OCI-LY1 (cell line): Measurements from ENCODE around the gene PITPNM1.

Experiments used
- EZH2 ChIP-seq: fragments of 200-600 bp; sonication (generic), shearing (Covaris generic); IDR thresholded peaks from 2 replicates; pipeline ENCODE4 v1.8.0; 2017; ENCODE audit warnings: borderline replicate concordance, mixed run types, mild to moderate bottlenecking, antibody characterized with exemption, low read length, moderate library complexity, mixed read lengths
- TF ChIP-seq, protein P1 (sequence below): fragments of 200-600 bp; sonication (generic), shearing (Covaris generic); IDR thresholded peaks from 2 replicates; pipeline ENCODE4 v1.5.1; 2017; ENCODE audit warnings: mild to moderate bottlenecking, antibody characterized with exemption, low read length, moderate library complexity, mixed read lengths

DNA sequence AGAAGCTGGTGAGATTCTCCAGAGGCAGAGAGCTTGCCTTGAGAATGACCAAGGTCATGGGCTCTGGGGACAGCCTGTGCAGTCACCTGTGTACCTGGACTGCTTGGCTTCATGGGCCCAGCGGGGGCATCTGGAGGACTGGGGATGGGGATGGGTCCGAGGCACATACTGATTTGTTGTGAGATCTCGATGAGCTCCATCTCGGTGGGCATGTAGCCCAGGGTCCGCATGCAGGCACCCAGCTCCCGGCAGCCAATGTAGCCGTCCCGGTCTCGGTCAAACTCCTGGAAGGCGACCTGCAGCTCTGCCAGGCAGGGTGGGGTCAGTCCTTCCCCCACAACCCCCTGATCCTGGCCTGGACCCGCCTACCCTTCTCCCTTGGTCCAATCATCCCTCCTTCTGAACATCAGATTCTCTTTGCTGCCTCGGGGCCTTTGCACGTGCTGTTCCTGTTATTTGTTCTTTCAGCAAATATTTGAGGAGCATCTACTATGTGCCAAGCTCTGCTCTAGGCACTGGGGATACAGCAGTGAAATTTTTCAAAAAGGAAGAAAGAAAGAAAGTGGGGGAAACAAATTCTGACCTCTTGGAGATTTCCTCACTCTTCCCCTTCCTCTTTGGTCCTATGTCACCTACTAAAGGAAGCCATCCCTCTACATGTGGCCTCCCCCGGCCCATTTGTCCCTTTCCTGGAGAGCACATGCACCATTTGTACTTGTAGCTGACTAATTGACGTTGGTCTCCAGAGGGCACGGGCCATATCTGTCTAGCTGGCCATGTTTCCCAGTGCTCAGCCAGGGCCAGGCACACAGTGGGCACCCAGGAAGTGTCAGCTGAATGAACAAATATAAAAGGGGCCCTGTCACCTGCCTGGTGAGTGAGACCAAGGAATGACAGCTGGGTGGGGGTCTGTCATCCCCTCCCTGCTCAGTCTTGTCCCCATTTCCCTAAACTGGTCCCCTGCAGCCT is 16.0 kb upstream of the PITPNM1 start:
- TF ChIP-seq, protein P1, sequence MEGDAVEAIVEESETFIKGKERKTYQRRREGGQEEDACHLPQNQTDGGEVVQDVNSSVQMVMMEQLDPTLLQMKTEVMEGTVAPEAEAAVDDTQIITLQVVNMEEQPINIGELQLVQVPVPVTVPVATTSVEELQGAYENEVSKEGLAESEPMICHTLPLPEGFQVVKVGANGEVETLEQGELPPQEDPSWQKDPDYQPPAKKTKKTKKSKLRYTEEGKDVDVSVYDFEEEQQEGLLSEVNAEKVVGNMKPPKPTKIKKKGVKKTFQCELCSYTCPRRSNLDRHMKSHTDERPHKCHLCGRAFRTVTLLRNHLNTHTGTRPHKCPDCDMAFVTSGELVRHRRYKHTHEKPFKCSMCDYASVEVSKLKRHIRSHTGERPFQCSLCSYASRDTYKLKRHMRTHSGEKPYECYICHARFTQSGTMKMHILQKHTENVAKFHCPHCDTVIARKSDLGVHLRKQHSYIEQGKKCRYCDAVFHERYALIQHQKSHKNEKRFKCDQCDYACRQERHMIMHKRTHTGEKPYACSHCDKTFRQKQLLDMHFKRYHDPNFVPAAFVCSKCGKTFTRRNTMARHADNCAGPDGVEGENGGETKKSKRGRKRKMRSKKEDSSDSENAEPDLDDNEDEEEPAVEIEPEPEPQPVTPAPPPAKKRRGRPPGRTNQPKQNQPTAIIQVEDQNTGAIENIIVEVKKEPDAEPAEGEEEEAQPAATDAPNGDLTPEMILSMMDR: no peak
- no peak for TF ChIP-seq EZH2
